Liver (tissue), 3 donors: ENCODE measurements around the gene DBP.
A peak's percentile ranks its signal among the peaks of the same experiment; 100 is the strongest.

Source experiments
- ATF3 ChIP-seq: IDR thresholded peaks from 2 replicates; pipeline ENCODE4 v1.6.1; 2016; ENCODE audit warnings: antibody characterized with exemption
- CTCF ChIP-seq: fragments of 150-350 bp; IDR thresholded peaks from 2 replicates; pipeline ENCODE4 v1.5.1; 2017; ENCODE audit warnings: improper control_type of control experiment, low read depth, low read length; ENCODE audit not compliant: missing input control
- JUND ChIP-seq, 2 donors: IDR thresholded peaks; 2 replicates each; pipeline ENCODE4 v1.6.1; 2016; ENCODE audit warnings: antibody characterized with exemption in 2 of 2
- MAX ChIP-seq: IDR thresholded peaks from 2 replicates; pipeline ENCODE4 v1.6.1; 2016; ENCODE audit warnings: antibody characterized with exemption
- RAD21 ChIP-seq, 2 donors: IDR thresholded peaks; 2 replicates each; pipeline ENCODE4 v1.6.1; 2016; ENCODE audit warnings: antibody characterized with exemption in 2 of 2, mild to moderate bottlenecking in 2 of 2
- REST ChIP-seq: IDR thresholded peaks from 2 replicates; pipeline ENCODE4 v1.6.1; 2016; ENCODE audit warnings: antibody characterized with exemption, mild to moderate bottlenecking
- RXRA ChIP-seq, 2 donors: IDR thresholded peaks; 2 replicates each; pipeline ENCODE4 v1.6.1; 2017 to 2018; ENCODE audit warnings: antibody characterized with exemption in 2 of 2, mild to moderate bottlenecking in 1 of 2
- SP1 ChIP-seq: IDR thresholded peaks from 2 replicates; pipeline ENCODE4 v1.6.1; 2018; ENCODE audit warnings: antibody characterized with exemption, mild to moderate bottlenecking
- TAF1 ChIP-seq: conservative IDR thresholded peaks from 2 replicates; pipeline ENCODE4 v1.6.1; 2016; ENCODE audit warnings: antibody characterized with exemption, mild to moderate bottlenecking
- YY1 ChIP-seq: IDR thresholded peaks from 2 replicates; pipeline ENCODE4 v1.6.1; 2016; ENCODE audit warnings: antibody characterized with exemption, mild to moderate bottlenecking
- donor health status: healthy.
- donor health status: healthy.

- peak; percentile 83 to 87 for TF ChIP-seq RAD21 (IDR thresholded peaks at IDR 0.05)
- TF ChIP-seq CTCF, result peak; percentile 70
- no peak for TF ChIP-seq ATF3
- TF ChIP-seq YY1, result no peak
- no peak for TF ChIP-seq TAF1
- TF ChIP-seq REST, result no peak
- TF ChIP-seq JUND (IDR thresholded peaks at IDR 0.05), result no peak
- no peak for TF ChIP-seq SP1
- no peak for TF ChIP-seq RXRA (IDR thresholded peaks at IDR 0.05)
- TF ChIP-seq MAX, result no peak
These were observed 9.0 kb upstream of the DBP start, which contains the start of gene CA11 for GRCh38 chr19:48646001-48646721.
